Lower leg skin (tissue), 3 donors: ENCODE data around the gene CNOT4.

Experiments
- POLR2A ChIP-seq, 2 donors: fragments of 450-650 bp; IDR thresholded peaks; one replicate each; pipeline ENCODE4 v1.6.1; 2016 to 2017; ENCODE audit warnings: antibody characterized with exemption in 2 of 2, mild to moderate bottlenecking in 1 of 2, moderate library complexity in 1 of 2
- TF ChIP-seq, protein P1 (sequence below), 3 donors: fragments of 450-650 bp; IDR thresholded peaks; one replicate each; pipeline ENCODE4 v1.5.1; 2016; ENCODE audit warnings: antibody characterized with exemption in 3 of 3, mild to moderate bottlenecking in 3 of 3, moderate library complexity in 2 of 3

DNA sequence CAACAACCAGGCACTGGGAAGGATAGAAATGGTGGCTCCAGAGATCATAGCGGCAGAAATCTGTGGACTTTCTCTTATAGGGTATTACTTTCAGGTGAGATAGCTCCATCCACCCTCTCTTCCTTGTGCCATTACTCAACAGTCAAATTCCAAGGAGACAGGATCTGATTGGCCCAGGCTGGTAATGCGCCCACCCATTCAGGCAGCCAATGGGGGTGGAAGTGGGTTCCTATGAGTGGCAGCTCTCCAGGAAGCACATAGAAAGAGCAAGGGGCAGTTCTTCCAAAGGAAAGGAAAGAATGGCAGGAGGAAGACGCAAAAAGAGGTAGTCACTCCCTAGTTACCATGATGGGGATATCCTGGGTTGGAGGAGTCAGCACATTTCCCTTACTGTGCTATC is 181.8 kb downstream of the CNOT4 start:
- TF ChIP-seq, protein P1, sequence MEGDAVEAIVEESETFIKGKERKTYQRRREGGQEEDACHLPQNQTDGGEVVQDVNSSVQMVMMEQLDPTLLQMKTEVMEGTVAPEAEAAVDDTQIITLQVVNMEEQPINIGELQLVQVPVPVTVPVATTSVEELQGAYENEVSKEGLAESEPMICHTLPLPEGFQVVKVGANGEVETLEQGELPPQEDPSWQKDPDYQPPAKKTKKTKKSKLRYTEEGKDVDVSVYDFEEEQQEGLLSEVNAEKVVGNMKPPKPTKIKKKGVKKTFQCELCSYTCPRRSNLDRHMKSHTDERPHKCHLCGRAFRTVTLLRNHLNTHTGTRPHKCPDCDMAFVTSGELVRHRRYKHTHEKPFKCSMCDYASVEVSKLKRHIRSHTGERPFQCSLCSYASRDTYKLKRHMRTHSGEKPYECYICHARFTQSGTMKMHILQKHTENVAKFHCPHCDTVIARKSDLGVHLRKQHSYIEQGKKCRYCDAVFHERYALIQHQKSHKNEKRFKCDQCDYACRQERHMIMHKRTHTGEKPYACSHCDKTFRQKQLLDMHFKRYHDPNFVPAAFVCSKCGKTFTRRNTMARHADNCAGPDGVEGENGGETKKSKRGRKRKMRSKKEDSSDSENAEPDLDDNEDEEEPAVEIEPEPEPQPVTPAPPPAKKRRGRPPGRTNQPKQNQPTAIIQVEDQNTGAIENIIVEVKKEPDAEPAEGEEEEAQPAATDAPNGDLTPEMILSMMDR (IDR thresholded peaks at IDR 0.05) = no peak
- no peak for TF ChIP-seq POLR2A (IDR thresholded peaks at IDR 0.05)
